Right kidney (tissue), 9 donors: Measurements from ENCODE around the gene FHIP1B.
"Not testable (repeated sequence)": the region's sequence is repeated elsewhere in the genome, so short reads cannot be mapped to it uniquely, and the experiment has no call there.

Source experiments
- DNase-seq: peaks from one replicate; pipeline ENCODE4 v3.0.0-alpha.2; 2016
- long read RNA-seq, 8 donors: transcript quantifications; one replicate each; lab custom pipeline, GENCODE V29; 2026

The FHIP1B gene
- long read RNA-seq, donor 1, transcript FAM160A2-204 (3 exons, 1,309 nt): major isoform, 5 of 24 reads
- long read RNA-seq, donor 1, partial matches to known transcripts: 14 of 24 reads
- long read RNA-seq, donor 1, other reads (novel, unspliced or antisense): 0 of 24 reads
- long read RNA-seq, donor 2, partial matches to known transcripts: 0 of 3 reads
- long read RNA-seq, donor 2, other reads (novel, unspliced or antisense): 0 of 3 reads
- long read RNA-seq, donor 3, partial matches to known transcripts: 0 of 5 reads
- long read RNA-seq, donor 3, other reads (novel, unspliced or antisense): 0 of 5 reads
- long read RNA-seq, donor 4, transcript FAM160A2-203 (9 exons, 3,327 nt): major isoform, 5 of 22 reads
- long read RNA-seq, donor 4, partial matches to known transcripts: 12 of 22 reads
- long read RNA-seq, donor 4, other reads (novel, unspliced or antisense): 0 of 22 reads
- long read RNA-seq, donor 5, transcript FAM160A2-204 (3 exons, 1,309 nt): major isoform, 5 of 10 reads
- long read RNA-seq, donor 5, partial matches to known transcripts: 0 of 10 reads
- long read RNA-seq, donor 5, other reads (novel, unspliced or antisense): 0 of 10 reads
- long read RNA-seq, donor 6, partial matches to known transcripts: 0 of 6 reads
- long read RNA-seq, donor 6, other reads (novel, unspliced or antisense): 0 of 6 reads
- long read RNA-seq, donor 7, transcript FAM160A2-202 (12 exons, 3,354 nt): minor isoform, 5 of 24 reads
- long read RNA-seq, donor 7, transcript FAM160A2-204 (3 exons, 1,309 nt): major isoform, 7 of 24 reads
- long read RNA-seq, donor 7, partial matches to known transcripts: 10 of 24 reads
- long read RNA-seq, donor 7, other reads (novel, unspliced or antisense): 0 of 24 reads
- long read RNA-seq, donor 8, partial matches to known transcripts: 8 of 14 reads
- long read RNA-seq, donor 8, other reads (novel, unspliced or antisense): 0 of 14 reads

DNA sequence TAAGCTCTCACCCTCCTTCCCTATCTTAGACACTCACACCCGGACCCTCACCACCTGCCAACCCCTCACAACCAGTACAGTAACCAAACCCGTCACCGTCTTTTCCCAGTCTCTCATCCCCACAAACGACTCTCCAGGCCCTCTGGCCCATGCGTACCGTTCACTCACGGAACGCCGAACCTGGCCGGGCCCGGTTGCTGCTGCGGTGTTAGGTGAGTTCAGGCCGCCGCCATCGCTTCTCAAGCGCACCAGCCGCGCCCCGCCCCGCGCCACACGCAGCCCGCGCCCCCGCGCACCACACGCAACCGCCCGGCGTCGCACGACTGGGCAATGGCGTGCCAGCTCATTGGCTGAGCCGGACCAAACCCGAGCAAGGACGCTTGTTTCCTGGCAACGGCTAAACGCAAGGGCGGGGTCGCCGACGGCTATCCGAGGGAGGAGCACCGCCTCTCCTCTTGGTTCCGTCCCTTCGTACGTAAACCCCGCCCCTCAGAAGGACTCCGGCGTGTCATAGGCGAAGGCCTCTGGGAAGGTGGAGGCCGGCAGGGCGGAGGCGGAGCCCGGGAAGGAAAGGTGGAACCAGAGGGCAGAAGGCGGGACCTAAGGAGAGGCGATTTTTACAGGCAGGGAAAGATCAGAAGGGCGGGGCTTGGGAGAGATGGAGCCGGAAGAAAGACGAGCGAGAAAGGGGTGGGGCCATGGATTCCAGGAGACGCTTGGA is at the start of gene FHIP1B:
Gene FHIP1B (minus strand): TSS at position 250 of the 721 bp plus-strand sequence. CDS start 10,120 bp downstream, outside the sequence.
- no peak for DNase-seq

DNA sequence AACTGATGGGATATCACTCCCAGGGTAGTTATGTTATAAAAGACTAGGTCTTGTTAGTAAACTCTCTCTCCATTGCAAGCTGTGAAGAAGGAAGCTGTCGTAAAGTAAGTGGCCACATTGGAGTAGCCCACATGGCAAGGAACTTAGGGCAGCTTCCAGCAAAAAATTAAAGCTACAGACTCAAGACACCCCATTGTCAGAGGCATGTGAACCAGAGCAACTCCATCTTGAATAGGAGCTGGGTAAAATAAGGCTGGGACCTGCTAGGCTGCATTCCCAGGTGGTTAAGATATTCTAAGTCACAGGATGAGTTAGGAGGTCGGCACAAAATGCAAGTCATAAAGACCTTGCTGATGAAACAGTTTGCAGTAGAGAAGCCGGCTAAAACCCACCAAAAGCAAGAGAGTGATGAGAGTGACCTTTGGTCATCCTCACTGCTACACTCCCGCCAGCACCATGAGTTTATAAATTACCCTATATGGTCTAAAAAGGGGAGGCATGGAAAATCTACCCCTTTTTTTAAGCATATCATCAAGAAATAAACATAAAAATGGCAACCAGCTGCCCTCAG is 49.1 kb upstream of the FHIP1B start:
- DNase-seq: no peak

DNA sequence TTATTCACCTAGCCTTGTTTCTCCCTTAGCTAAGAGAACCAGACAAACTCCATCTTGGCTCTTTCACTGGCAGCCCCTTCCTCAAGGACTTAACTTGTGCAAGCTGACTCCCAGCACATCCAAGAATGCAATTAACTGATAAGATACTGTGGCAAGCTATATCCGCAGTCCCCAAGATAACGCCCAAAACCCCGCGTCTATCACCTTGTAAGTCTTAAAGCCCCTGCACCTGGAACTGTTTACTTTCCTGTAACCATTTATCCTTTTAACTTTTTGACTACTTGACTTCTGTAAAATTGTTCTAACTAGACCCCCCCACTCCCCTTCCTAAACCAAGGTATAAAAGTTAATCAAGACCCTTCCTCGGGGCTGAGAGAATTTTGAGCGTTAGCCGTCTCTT is 46.4 kb upstream of the FHIP1B start:
- DNase-seq: not testable (repeated sequence)

DNA sequence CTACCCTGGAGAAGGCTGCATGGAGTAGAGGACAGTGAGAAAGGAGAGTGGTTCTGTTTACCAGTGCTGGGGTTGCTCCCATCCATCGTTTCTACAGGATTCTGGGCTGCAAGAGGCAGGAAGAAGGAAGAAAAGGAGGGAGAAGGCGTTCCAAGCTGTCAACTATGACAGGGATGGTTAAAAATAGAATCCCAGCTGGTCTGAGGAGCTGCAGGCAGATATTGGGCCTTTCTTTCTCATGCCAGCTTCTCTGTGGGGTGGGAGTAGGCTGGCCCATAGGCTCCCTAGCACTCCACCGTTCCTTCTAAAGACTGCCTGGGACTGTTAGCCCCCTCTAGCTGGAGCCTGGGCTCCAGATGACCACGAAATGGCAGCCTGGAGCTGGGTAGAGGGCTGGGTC is 38.8 kb upstream of the FHIP1B start:
- no peak for DNase-seq

DNA sequence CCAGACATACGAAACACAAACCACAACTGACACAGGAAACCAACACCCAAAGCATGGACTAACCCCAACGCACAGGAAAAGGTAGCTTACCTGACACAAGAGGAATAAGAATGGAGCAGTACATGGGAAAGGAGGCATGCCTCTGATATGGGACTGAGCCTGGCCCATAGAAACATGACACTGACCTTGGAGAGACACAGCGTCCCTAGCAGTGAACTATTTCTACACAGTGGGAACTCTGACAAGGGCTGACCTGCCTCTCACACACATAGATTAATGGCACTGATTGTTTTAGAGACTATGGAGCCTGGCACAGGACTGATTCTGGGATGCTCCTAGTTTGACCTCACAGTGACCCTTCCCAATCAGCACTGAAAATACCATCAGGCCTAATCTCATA is 37.2 kb upstream of the FHIP1B start:
- no peak for DNase-seq

DNA sequence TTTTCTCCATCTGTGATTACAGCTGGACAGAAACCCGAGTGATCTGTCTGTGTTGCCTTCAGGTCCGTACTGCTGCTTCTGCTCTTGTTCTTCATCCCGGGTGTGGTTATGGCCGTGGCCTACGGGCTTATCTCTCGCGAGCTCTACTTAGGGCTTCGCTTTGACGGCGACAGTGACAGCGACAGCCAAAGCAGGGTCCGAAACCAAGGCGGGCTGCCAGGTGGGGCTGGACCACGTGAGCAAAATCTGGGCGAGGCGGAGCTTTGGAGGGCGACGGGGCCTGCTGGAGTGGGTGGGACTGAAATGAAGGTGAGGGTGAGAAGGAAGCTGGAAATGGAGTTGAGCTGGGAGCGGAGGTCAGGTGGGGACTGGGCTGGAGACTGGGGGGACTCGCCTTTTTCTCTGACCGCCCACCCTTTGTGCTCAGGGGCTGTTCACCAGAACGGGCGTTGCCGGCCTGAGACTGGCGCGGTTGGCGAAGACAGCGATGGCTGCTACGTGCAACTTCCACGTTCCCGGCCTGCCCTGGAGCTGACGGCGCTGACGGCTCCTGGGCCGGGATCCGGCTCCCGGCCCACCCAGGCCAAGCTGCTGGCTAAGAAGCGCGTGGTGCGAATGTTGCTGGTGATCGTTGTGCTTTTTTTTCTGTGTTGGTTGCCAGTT is 36.3 kb upstream of the FHIP1B start:
- no peak for DNase-seq

DNA sequence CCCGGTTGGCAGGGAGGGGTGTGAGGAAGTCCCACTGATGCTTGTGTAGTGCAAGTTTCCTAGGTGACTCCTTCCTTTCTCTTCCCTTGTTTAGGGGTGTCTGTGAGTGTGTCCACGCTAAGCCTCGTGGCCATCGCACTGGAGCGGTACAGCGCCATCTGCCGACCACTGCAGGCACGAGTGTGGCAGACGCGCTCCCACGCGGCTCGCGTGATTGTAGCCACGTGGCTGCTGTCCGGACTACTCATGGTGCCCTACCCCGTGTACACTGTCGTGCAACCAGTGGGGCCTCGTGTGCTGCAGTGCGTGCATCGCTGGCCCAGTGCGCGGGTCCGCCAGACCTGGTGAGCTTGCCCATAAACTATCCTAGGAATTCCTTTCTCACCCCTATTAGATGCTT is 35.6 kb upstream of the FHIP1B start:
- no peak for DNase-seq

DNA sequence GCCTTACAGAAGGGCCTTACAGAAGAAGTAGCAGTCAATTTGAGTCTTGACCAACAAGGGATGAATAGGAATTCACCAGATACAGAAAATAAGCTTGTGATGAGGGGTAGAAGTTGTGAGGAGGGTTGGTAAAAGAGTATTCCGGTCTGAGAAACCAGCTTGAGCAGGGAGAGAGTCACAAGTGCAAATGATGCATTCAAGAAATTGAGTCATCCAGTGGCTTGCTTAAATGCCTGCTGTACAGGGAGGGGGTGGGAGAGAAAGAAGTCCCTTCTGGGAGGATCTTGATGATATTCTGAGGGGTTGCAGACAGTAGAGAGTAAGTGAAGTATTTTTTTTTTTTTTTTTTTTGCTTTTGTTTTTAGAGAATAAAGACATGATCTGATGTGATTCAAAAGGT is 34.4 kb upstream of the FHIP1B start:
- no peak for DNase-seq

DNA sequence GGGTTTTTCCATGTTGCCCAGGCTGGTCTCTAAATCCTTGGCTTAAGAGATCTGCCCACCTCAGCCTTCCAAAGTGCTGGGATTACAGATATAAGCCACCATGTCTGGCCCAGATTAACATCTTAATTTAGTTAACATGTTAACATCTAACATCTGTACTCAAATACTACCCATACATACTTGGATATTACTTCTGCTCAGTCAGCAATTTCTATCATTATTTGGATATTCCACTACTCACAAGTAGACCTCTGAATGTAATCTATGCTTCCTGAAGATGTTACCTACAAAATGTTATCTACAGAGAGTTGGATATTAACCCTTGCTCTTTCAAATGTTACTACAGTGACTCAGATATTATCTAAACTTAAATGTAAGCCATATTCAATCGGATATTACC is 29.2 kb upstream of the FHIP1B start:
- no peak for DNase-seq

DNA sequence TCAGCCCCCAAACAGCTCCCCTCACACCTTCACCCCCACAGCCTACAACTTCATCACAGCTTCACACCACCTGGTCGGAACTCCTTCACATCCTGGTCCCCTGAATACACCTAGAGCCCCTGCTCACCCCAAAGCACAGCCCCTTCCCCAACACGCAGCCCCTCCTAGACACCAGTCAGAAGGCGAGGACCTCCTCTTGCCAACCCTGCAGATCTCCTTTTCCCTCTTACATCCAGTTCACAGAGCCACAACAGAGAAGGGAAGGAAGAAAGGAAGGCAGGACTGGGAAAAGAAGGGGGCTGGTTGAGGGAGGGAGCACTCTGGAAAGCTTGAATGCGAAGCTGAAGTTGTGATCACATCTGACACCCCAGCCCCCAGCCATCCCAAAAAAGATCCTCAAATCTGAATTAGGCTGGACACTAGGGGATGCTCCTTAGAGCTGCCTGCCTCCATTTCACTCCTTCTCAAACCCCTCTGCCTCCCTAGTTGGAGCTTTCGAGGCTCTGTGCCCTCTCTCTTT is 25.8 kb upstream of the FHIP1B start:
- DNase-seq: no peak

DNA sequence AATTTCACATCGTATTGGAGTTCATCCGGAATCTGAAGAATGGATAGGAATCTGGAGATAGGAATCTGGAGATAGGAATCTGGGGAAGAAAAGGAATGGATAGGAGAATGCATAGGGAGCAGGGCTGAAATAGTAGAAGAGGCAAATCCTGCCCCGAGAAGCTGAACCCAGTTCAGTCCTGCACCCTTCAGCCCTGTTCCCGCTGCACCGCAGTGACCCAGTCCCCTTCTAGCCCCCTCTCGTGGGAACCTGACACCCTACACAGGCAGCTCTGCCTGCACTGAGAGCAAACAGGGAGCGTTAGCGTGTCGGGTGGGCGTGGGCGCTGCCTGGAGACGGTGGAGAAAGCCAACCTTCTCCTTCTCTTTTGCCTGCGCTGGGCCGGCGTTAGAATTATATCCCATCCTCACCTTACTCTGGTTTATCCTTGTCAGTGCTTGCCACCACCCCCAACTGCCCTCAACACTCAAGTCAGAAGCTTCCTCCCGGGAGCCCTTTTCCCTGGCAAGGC is 24.2 kb upstream of the FHIP1B start:
- DNase-seq: peak; percentile 46

DNA sequence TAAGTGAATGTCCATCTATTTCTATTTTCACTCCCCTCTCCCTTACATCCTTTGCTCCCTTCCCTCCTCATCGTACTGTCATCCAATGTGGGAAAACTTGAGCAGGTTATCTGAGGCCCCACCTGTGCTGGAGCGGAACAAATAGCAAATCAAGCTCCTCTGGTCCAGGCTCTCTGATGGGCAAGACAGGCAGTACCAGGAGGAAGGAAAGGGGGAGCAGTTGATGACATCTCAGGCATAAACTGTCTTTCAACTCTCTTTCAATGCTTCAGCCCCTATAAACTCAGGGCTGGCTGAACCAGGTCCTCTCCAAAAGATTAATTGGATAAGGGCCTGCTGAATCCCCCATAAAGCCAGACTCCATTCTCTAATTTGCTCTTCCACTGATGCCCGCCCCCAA is 23.7 kb upstream of the FHIP1B start:
- DNase-seq: no peak

DNA sequence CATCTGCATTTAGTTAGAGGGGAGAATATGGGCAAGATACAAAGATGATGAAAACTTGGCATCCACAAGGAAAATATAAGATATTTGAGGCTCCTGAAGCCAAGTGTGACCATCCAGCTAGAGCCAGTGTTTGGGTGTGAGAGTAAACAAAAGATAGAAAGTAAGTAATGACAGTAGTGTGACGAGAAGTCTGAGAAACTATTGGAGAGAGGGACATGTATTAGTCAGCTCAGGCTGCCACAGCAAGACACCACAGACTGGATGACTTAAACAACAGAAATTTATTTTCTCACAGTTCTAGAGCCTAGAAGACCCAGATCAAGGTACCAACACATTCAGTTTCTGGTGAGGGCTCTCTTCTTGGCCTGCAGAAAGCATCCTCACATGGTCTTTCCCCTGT is 18.8 kb upstream of the FHIP1B start:
- no peak for DNase-seq

DNA sequence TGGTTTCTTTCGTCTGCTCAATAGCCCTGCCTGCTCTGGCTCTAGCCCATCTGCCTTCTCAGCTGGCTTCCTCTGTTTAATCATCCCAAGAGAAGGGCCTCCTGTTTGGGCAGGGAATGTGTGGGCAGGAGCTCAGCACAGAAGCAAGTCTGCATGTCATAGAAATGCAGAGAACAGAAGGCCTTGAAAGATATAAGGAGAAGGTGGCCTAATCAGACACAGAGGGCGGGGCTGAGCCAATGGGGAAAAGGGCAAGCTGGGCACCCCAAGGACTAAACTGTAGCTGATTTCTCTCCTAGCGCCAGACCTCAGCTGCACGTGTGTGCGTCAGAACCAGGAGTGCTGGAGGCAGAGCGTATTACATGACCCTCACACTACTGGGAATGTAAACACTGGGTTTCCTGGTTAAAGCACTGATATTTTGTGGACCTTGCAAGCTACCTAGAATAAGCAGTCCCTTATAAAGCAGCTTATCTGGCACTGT is 17.6 kb upstream of the FHIP1B start:
- DNase-seq: no peak

DNA sequence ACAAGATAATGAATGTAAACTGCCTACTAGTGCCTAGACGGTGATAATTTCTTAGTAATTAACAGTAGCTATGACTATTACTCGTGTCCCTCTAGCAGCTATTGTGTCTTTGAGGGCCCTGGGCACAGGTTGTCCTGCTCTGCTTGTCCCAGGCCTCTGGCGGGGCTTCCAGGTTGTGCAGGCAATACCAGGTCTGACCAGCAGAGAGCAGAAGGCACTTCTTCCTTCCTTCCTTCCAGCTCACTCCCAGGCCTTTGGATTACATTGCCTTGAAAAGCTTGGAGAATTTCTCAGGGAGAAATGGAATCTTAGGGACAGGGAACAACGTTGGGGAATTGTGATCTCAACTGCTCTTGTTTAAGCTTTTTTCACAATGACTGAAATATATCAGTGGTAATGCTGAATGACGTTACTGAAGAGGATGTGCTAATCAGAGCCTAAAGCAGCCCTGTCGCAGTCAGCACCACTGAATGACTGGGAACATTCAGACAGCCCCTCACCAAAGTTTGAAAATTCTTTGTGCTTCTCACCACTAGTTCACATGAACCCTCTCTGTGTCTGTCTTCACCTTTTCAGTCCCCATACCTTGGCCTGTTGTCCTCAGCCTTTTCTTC is 16.8 kb upstream of the FHIP1B start:
- peak; percentile 46 for DNase-seq

DNA sequence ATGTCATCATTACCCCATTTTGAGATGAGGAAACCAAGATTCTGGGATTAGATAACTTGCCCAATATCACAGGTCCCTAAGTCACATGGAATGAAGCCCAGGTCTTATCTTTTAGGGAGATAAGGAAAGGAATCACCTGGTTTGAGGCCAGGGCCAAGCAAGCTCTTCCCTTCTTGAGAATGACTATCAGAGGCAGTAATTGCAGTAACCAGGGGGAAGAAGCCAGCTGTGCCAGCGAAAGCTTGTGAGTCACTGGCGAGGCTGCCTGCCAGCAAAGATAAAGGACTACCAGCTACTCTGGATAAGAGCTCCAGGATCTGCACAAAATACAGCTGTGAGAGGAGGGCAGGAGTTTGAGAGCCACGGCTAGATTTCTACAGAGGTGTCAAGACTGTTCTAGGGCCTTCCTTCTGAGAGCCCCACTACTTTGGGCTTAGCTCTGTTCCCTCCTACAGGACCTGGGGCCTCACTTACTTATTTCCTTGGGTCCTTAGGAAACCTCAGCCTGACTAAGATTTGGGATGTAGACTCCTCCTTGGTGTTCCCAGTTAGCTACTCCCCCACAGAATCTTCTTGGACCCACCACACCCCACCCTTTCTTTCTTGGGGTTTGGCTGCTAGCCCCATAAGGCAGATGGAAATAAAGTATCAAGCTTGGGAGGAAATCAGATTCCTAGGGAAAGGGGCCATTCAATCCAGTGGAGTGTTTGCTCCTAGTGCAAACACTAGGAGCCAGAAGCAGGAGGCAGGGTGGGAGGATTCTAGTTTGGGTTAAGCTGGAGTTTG is 15.5 kb upstream of the FHIP1B start:
- no peak for DNase-seq

DNA sequence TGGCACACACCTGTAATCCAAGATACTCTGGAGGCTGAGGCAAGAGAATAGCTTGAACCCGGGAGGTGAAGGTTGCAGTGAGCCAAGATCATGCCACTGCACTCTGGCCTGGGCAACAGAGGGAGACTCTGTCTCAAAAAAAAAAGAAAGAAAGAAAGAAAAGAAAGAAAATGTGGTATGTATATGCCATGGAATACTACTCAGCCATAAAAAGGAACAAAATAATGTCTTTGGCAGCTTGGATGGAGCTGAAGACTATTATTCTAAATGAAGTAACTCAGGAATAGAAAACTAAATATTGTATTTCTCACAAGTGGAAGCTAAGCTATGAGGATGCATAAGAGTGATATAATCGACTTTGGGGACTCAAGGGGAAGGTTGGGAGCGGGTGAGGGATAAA is 14.5 kb upstream of the FHIP1B start:
- DNase-seq: not testable (repeated sequence)

DNA sequence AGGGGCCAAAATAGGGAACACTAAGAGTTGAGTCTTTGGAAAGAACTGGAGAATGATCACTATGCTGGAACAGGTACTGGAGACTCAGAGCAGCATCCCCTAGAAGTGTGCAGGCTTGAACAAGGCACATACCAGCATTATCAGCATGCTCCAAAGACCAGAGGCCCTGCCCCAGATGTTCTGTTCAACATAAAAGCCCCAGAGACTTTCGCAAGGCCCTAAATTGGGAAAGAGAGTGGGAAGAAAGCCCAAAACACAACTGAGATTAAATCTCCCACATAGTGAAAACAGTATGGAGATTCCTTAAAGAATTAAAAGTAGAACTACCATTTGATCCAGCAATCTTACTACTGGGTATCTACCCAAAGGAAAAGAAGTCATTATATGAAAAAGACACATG is 13.8 kb upstream of the FHIP1B start:
- DNase-seq: no peak

DNA sequence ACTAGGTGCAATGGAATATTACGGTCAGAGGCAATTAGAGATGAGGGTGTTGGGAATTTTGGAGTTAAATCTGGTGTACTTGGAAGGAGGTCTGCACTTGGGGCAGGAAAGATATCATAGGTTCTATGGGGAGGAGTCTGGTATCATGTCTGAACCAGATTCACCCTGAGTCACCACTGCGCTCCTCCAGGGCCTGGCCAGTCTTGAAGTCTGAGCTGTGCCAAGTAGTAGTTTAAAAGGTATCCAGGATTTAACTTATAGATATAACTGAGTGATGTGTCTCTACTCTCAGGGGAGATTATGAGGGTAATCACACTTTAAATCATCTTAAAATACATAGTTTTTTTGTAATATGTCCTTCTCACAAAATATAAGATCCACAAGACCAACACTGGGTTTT is 11.1 kb upstream of the FHIP1B start:
- DNase-seq: no peak

DNA sequence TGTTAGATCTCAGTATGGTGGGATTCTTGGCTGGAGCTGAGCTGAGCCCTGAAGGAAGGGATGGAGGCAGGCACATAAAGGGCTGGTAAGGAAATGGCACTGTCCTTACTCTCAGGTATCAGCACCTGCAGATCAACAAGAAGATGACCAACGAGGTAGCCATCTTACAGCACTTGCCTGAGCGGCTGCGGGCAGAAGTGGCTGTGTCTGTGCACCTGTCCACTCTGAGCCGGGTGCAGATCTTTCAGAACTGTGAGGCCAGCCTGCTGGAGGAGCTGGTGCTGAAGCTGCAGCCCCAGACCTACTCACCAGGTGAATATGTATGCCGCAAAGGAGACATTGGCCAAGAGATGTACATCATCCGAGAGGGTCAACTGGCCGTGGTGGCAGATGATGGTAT is 6.9 kb upstream of the FHIP1B start:
- no peak for DNase-seq
